ENCODE data around the gene FANCC.

DNA sequence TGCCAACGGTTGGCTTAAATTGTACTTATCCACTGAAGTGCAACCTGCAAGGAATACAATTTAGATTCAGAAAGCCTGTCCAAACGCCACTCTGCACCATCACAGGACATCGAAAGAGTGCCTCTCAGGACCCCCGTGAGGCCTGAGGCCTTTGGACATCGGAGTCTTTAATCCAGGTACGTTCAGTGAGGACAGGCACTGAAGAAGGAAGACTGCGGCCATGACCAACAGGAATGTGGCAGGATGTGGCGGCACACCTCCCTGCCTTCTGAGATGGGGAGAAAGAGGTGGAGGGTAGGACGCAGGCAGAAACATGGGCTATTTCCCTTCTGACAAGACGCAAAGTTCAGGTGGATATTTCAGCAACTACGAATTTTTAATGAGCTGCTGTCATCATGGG, 205.8 kb downstream of the FANCC start:
- TF ChIP-seq, protein P1, sequence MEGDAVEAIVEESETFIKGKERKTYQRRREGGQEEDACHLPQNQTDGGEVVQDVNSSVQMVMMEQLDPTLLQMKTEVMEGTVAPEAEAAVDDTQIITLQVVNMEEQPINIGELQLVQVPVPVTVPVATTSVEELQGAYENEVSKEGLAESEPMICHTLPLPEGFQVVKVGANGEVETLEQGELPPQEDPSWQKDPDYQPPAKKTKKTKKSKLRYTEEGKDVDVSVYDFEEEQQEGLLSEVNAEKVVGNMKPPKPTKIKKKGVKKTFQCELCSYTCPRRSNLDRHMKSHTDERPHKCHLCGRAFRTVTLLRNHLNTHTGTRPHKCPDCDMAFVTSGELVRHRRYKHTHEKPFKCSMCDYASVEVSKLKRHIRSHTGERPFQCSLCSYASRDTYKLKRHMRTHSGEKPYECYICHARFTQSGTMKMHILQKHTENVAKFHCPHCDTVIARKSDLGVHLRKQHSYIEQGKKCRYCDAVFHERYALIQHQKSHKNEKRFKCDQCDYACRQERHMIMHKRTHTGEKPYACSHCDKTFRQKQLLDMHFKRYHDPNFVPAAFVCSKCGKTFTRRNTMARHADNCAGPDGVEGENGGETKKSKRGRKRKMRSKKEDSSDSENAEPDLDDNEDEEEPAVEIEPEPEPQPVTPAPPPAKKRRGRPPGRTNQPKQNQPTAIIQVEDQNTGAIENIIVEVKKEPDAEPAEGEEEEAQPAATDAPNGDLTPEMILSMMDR (IDR thresholded peaks at IDR 0.05; ENCODE audit: low read depth, low read length, missing input control): no peak
- TF ChIP-seq JUND (IDR thresholded peaks at IDR 0.05) (no peak), FOXA1 (IDR thresholded peaks at IDR 0.05) (no peak), RAD21 (IDR thresholded peaks at IDR 0.05) (no peak)
- TF ChIP-seq, protein P2, sequence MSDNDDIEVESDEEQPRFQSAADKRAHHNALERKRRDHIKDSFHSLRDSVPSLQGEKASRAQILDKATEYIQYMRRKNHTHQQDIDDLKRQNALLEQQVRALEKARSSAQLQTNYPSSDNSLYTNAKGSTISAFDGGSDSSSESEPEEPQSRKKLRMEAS (IDR thresholded peaks at IDR 0.05): no peak

All from liver (tissue), 3 donors.